T-cell (primary cell): ENCODE results near the gene RBFA. TPM values are rescaled to one million over a fixed set of nuclear protein-coding genes. Genes with fewer than 3 reads are reported as not detected.

ENCODE experiments used
- ATAC-seq, 4 experiments: fragments of 200-7000 bp in 3 of 4; fragments of 150-1000 bp in 1 of 4; cut with Tn5 transposase; replicated peaks in 1 of 4; 1 replicate in 3 of 4; 2 replicates in 1 of 4; pipeline ENCODE4 v1.10.0; 2021; ENCODE audit warnings: moderate library complexity in 3 of 4, mild to moderate bottlenecking in 2 of 4, moderate number of reproducible peaks in 1 of 4
- CTCF ChIA-PET, 2 donors: fragments of 300-600 bp; sonication (Branson Sonifier 250); formaldehyde crosslinking; loops; one replicate each; lab custom pipeline; 2022; ENCODE audit warnings: antibody characterized with exemption in 2 of 2; lab: Charles Lee
- POLR2A ChIA-PET, 2 donors: fragments of 300-600 bp; sonication (Branson Sonifier 250); formaldehyde crosslinking; loops; one replicate each; lab custom pipeline; 2022; ENCODE audit warnings: antibody characterized with exemption in 2 of 2; lab: Charles Lee
- DNase-seq, 35 experiments: peaks; one replicate each; pipeline versions ENCODE4 v3.0.0 to v3.0.0-alpha.2; 2013 to 2023
- H3K27ac ChIP-seq: one replicate; pipeline ENCODE4 v1.5.1; 2013; ENCODE audit warnings: low read length
- H3K27me3 ChIP-seq, 2 experiments: replicated peaks in 1 of 2; 1 replicate in 1 of 2; 2 replicates in 1 of 2; pipeline versions ENCODE4 v1.6.1 to v1.7.0; 2013; ENCODE audit warnings: low read length in 1 of 2, mixed read lengths in 1 of 2; ENCODE audit not compliant: control insufficient read depth in 2 of 2, insufficient read depth in 2 of 2; ENCODE audit errors: extremely low read depth in 1 of 2
- H3K36me3 ChIP-seq, 2 donors: 1 replicate in 1 of 2; 2 replicates in 1 of 2; pipeline versions ENCODE4 v1.6.1 to v1.7.0; 2013; ENCODE audit warnings: low read length in 1 of 2; ENCODE audit not compliant: control insufficient read depth in 2 of 2, insufficient read depth in 1 of 2; ENCODE audit errors: extremely low read depth in 1 of 2
- H3K4me1 ChIP-seq, 2 experiments: 1 replicate in 1 of 2; 2 replicates in 1 of 2; pipeline versions ENCODE4 v1.6.1 to v1.7.0; 2013; ENCODE audit warnings: low read length in 2 of 2, mixed read lengths in 1 of 2; ENCODE audit not compliant: insufficient read depth in 2 of 2, control insufficient read depth in 1 of 2; ENCODE audit errors: extremely low read depth in 1 of 2
- H3K4me3 ChIP-seq, 2 donors: 1 replicate in 1 of 2; 2 replicates in 1 of 2; pipeline versions ENCODE4 v1.5.1 to v1.7.0; 2013; ENCODE audit warnings: mild to moderate bottlenecking in 2 of 2, low read length in 1 of 2, moderate library complexity in 1 of 2; ENCODE audit not compliant: control insufficient read depth in 1 of 2; ENCODE audit errors: extremely low read depth in 1 of 2
- H3K9me3 ChIP-seq: 2 replicates; pipeline ENCODE4 v1.7.0; 2013
- H3K27ac Mint-ChIP-seq, 2 donors: one replicate each; pipeline ENCODE4 v1.8.0; 2020 to 2021; ENCODE audit warnings: mild to moderate bottlenecking in 2 of 2, mixed read lengths in 2 of 2
- H3K27me3 Mint-ChIP-seq, 2 donors: one replicate each; pipeline ENCODE4 v1.8.0; 2021 to 2022; ENCODE audit warnings: mixed read lengths in 2 of 2
- H3K36me3 Mint-ChIP-seq: one replicate; pipeline ENCODE4 v1.8.0; 2021; ENCODE audit warnings: mixed read lengths
- H3K4me1 Mint-ChIP-seq, 3 donors: one replicate each; pipeline ENCODE4 v1.8.0; 2020 to 2022; ENCODE audit warnings: mixed read lengths in 3 of 3, mild to moderate bottlenecking in 1 of 3
- H3K4me3 Mint-ChIP-seq, 3 donors: one replicate each; pipeline ENCODE4 v1.8.0; 2020 to 2022; ENCODE audit warnings: mild to moderate bottlenecking in 3 of 3, mixed read lengths in 3 of 3, moderate library complexity in 3 of 3
- H3K9me3 Mint-ChIP-seq, 3 donors: one replicate each; pipeline ENCODE4 v1.8.0; 2020 to 2022; ENCODE audit warnings: mixed read lengths in 3 of 3
- WGBS: methylation state at CpG from one replicate; pipeline ENCODE4 v1.1.5; 2013; ENCODE audit warnings: missing lambda C conversion rate; ENCODE audit not compliant: insufficient coverage; 5-methylcytosine and 5-hydroxymethylcytosine counted together
- total RNA-seq, 35 experiments: library from RNA in 6 of 35; stranded (reverse) in 6 of 35; fragments of 120-200 nt in 1 of 35; gene quantifications; one replicate each; pipeline versions ENCODE4 v1.2.1 to v1.2.4 and lab custom pipeline; 2013 to 2026

The RBFA gene
- total RNA-seq, 5 donors from 2014 or later (not counting 1 experiment from before 2014, with no cell fraction given) = 17.9 to 27.4 (median 20.9) TPM

DNA sequence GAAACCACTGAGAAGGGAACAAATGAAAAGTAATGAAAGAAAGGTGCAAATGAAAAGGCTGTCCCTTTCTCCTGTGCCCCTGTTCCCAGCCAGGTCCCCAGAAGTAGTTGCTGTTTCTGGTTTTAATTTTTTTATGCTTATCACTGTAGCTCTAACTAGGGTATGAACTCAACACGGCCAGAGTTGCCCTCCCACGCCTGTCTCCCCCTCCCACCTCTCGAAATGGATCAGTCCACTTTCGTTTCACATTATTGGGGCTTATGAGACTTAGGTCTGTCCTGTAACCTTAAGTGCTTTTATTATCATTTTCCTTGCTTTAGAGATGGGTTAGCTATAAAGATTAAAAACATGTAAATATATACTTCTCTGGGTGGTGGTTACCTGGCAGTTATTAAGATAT is 8.6 kb downstream of the RBFA start:
- WGBS = no CpG with 5 or more reads among the region's 4 CpGs
- no peaks in the 10 kb centered on the region for H3K27me3 ChIP-seq
- Mint-ChIP-seq H3K27me3 (no peaks in the 10 kb centered on the region), H3K4me1 (no peaks in the 10 kb centered on the region), H3K4me3 (no peak overlapping the region), H3K36me3 (peaks cover 48% of the 10 kb centered on the region), H3K27ac (no peak overlapping the region), H3K9me3 (no peaks in the 10 kb centered on the region)
- no peak overlapping the region for H3K4me3 ChIP-seq
- no peaks in the 10 kb centered on the region for H3K4me1 ChIP-seq
- no peak for DNase-seq
- POLR2A ChIA-PET = interaction anchor here in 1 of 2 donors (0.7 kb wide), 1 partner anchor 9 kb away, joined by 3 read pairs; no protein-coding TSS in a partner anchor
- no peak for ATAC-seq
- CTCF ChIA-PET = no interaction called here
- no peaks in the 10 kb centered on the region for H3K9me3 ChIP-seq
- H3K36me3 ChIP-seq = peaks cover 14 to 18% of the 10 kb centered on the region in 2 donors
- H3K27ac ChIP-seq = no peak overlapping the region

DNA sequence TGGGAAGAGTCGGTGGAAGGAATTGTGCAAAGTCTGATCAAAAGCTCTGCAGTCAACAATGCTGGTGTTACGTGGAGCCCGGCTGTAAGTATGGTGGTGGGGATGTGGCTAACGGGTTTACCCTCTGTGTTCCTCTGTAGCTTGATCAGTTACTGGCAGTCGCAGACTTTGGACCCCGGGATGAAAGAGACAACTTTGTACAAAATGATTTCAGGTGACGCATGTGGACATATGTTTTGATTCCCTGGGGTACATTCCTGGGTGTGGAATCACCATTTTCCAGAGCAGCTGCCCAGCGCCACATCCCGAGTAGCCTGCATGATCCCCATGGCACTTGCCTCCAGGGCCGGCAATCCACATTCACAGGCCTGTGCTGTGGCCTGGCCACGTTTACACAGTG is 9.8 kb downstream of the RBFA start:
- no peak for ATAC-seq
- H3K27me3 Mint-ChIP-seq = no peaks in the 10 kb centered on the region
- H3K36me3 Mint-ChIP-seq = peaks cover 41% of the 10 kb centered on the region
- no peaks in the 10 kb centered on the region for H3K4me1 Mint-ChIP-seq
- Histone ChIP-seq H3K9me3 (no peaks in the 10 kb centered on the region), H3K27ac (no peak overlapping the region), H3K36me3 (peaks cover 10 to 18% of the 10 kb centered on the region in 2 donors), H3K4me1 (no peaks in the 10 kb centered on the region), H3K4me3 (no peak overlapping the region), H3K27me3 (no peaks in the 10 kb centered on the region)
- no peak overlapping the region for H3K4me3 Mint-ChIP-seq
- DNase-seq = no peak
- no peak overlapping the region for H3K27ac Mint-ChIP-seq
- WGBS = 96% methylated on average over 11 of the region's 11 CpGs
- POLR2A ChIA-PET = no interaction called here
- H3K9me3 Mint-ChIP-seq = no peaks in the 10 kb centered on the region
- CTCF ChIA-PET = no interaction called here

DNA sequence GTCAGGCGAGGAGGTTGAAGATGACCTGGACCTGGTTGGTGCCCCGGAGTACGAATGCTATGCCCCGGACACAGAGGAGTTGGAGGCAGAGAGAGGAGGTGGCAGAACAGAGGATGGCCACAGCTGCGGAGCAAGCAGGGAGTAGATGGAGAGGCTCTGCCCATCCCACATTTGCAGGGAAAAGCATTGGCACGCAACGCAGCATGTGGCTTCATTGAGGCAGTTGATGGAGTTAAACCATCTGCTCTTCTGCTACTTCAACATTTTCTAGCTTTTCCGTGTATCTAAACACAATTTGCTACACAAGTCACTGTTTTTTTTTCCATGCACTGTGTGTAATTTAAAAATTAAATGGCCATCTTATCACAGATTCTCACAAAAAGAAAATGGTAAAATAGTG is 11.8 kb downstream of the RBFA start:
- H3K27me3 ChIP-seq = peaks cover 0 to 4% of the 10 kb centered on the region in 2 experiments
- Mint-ChIP-seq H3K9me3 (peaks cover 0 to under 1% (median 0%) of the 10 kb centered on the region in 3 donors), H3K27me3 (no peaks in the 10 kb centered on the region), H3K4me3 (no peak overlapping the region), H3K27ac (no peak overlapping the region), H3K4me1 (no peaks in the 10 kb centered on the region), H3K36me3 (peaks cover 34% of the 10 kb centered on the region)
- ATAC-seq (no peak), DNase-seq (no peak)
- H3K4me1 ChIP-seq = no peaks in the 10 kb centered on the region
- ChIA-PET CTCF (no interaction called here), POLR2A (no interaction called here)
- H3K4me3 ChIP-seq = no peak overlapping the region
- H3K27ac ChIP-seq = no peak overlapping the region
- H3K9me3 ChIP-seq = no peaks in the 10 kb centered on the region
- 90% methylated on average over 4 of the region's 8 CpGs for WGBS
- peaks cover 9 to 10% of the 10 kb centered on the region in 2 donors for H3K36me3 ChIP-seq

DNA sequence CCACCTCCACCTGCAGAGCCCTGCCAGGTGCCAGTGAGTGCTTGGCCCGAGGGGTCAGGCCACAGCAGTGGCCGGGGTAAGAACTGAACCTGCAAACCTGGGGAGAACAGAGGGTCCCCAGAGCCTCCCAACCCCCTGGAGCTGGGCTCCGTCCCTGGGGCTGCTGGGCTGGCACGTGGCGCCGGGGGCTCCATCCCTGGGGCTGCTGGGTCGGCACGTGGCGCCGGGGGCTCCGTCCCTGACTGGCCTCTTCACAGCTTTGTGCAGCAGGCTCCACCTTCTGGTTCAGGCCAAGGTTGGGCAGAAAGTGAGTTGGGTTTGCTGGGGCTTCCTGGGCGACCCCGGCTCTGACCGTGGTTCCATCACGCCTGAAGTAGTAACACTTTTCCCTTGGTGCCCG is 12.2 kb downstream of the RBFA start:
- no peak overlapping the region for H3K27ac ChIP-seq
- H3K4me3 ChIP-seq = no peak overlapping the region
- H3K36me3 ChIP-seq = peaks cover 6 to 10% of the 10 kb centered on the region in 2 donors
- WGBS = 91% methylated on average over 13 of the region's 16 CpGs
- POLR2A ChIA-PET = no interaction called here
- ATAC-seq (no peak), DNase-seq (no peak)
- H3K27me3 Mint-ChIP-seq = no peaks in the 10 kb centered on the region
- no peak overlapping the region for H3K27ac Mint-ChIP-seq
- H3K27me3 ChIP-seq = peaks cover 0 to 4% of the 10 kb centered on the region in 2 experiments
- H3K4me3 Mint-ChIP-seq = no peak overlapping the region
- peaks cover 0 to 5% (median under 1%) of the 10 kb centered on the region in 3 donors for H3K9me3 Mint-ChIP-seq
- H3K4me1 ChIP-seq = no peaks in the 10 kb centered on the region
- CTCF ChIA-PET = no interaction called here
- no peaks in the 10 kb centered on the region for H3K4me1 Mint-ChIP-seq
- H3K36me3 Mint-ChIP-seq = peaks cover 34% of the 10 kb centered on the region
- no peaks in the 10 kb centered on the region for H3K9me3 ChIP-seq

DNA sequence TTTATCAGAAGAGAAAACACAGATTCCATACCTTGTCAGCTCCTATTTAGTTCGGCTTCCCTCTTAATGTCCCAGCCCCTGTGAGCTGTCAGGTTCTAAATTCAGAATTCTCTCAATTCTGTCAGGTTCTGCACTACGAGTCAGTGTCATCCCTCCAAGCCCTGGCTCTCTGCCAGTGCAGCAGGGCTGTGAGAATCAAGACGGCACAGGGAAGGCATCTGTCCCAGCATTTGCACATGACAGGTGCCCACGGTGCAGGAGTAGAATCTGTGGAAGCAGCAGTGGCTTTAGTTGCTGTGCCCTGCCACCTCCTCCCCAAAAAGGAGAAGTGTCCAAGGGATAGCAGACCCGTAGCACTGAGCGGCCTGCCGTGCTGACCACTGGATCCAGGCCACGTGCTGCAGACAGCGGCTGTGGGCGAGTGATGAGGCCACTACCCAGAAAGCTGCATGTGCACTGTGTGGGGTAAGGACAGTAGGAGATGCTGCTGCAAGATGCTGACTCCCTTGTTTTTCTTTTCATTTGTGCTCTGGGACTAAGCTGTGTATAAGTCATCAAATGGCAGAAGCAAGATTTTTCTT is 12.8 kb downstream of the RBFA start:
- 86% methylated on average over 7 of the region's 10 CpGs for WGBS
- DNase-seq = no peak
- H3K4me1 ChIP-seq = no peaks in the 10 kb centered on the region
- no peak for ATAC-seq
- Mint-ChIP-seq H3K4me3 (no peak overlapping the region), H3K27ac (no peak overlapping the region), H3K36me3 (peaks cover 36% of the 10 kb centered on the region), H3K4me1 (no peaks in the 10 kb centered on the region), H3K9me3 (peaks cover 4 to 9% (median 5%) of the 10 kb centered on the region in 3 donors), H3K27me3 (no peaks in the 10 kb centered on the region)
- peaks cover 0 to 4% of the 10 kb centered on the region in 2 experiments for H3K27me3 ChIP-seq
- no peaks in the 10 kb centered on the region for H3K9me3 ChIP-seq
- H3K36me3 ChIP-seq = peaks cover 5 to 10% of the 10 kb centered on the region in 2 donors
- H3K27ac ChIP-seq = no peak overlapping the region
- POLR2A ChIA-PET = no interaction called here
- CTCF ChIA-PET = no interaction called here
- H3K4me3 ChIP-seq = no peak overlapping the region

DNA sequence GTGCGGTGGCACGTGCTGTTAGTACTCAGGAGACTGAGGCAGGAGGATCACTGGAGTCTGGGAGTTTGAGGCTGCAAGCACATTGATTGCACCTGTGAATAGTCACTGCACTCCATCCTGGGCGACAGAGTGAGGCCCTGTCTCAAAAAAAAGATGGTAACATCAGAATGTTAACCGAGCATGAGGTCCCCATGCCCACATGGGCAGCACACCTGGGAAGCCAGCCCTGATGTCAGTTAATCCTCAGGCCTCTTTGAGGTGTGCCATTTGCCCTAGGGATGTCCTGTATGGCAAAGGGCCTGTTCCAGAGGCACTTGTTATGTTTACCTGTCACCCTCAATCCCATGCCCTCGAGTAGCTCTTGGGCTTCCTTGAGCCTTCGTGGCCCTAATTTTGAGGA is 16.6 kb downstream of the RBFA start:
- H3K27ac Mint-ChIP-seq = no peak overlapping the region
- H3K36me3 Mint-ChIP-seq = peaks cover 20% of the 10 kb centered on the region
- no peaks in the 10 kb centered on the region for H3K27me3 Mint-ChIP-seq
- Histone ChIP-seq H3K4me3 (no peak overlapping the region), H3K9me3 (no peaks in the 10 kb centered on the region), H3K27me3 (peaks cover 0 to 6% of the 10 kb centered on the region in 2 experiments), H3K27ac (no peak overlapping the region), H3K4me1 (no peaks in the 10 kb centered on the region), H3K36me3 (peaks cover 3 to 5% of the 10 kb centered on the region in 2 donors)
- peaks cover 17 to 37% (median 23%) of the 10 kb centered on the region in 3 donors for H3K9me3 Mint-ChIP-seq
- no peaks in the 10 kb centered on the region for H3K4me1 Mint-ChIP-seq
- H3K4me3 Mint-ChIP-seq = no peak overlapping the region
- ATAC-seq (no peak), DNase-seq (no peak)
- ChIA-PET CTCF (interaction anchor here in 1 of 2 donors (0.6 kb wide), 1 partner anchor 403 kb away, joined by 4 read pairs; no protein-coding TSS in a partner anchor), POLR2A (no interaction called here)
- 89% methylated on average over 3 of the region's 6 CpGs for WGBS
